Esophagus squamous epithelium (tissue), 5 donors: ENCODE measurements around the gene PLSCR5. TPM values are rescaled to one million over a fixed set of nuclear protein-coding genes. Genes with fewer than 3 reads are reported as not detected.

Experiments used
- DNase-seq: peaks from one replicate; lab custom pipeline; 2025; lab: John Stamatoyannopoulos, UW
- H3K27ac ChIP-seq, 4 donors: fragments of 200-600 bp; sonication (generic); one replicate each; pipeline ENCODE4 v1.5.1; 2016 to 2019; ENCODE audit warnings: mild to moderate bottlenecking in 1 of 4
- H3K27me3 ChIP-seq, 4 donors: fragments of 200-600 bp; sonication (generic); 1 replicate in 3 of 4; 2 replicates in 1 of 4; pipeline versions ENCODE4 v1.5.1 to v1.6.0; 2017 to 2021; ENCODE audit warnings: antibody characterized with exemption in 1 of 4
- H3K36me3 ChIP-seq, 3 donors: fragments of 200-600 bp; sonication (generic); one replicate each; pipeline ENCODE4 v1.5.1; 2016 to 2019
- H3K4me1 ChIP-seq, 3 donors: fragments of 200-600 bp; sonication (generic); one replicate each; pipeline ENCODE4 v1.5.1; 2017 to 2019
- H3K4me3 ChIP-seq, 4 donors: fragments of 200-600 bp; sonication (generic); 1 replicate in 3 of 4; 2 replicates in 1 of 4; pipeline ENCODE4 v1.5.1; 2016 to 2019; ENCODE audit warnings: mild to moderate bottlenecking in 2 of 4, moderate library complexity in 1 of 4
- H3K9me3 ChIP-seq, 3 donors: fragments of 200-600 bp; sonication (generic); one replicate each; pipeline ENCODE4 v1.5.1; 2016 to 2019
- CTCF ChIP-seq, 6 experiments: fragments of 450-650 bp in 4 of 6; fragments of 200-600 bp in 2 of 6; sonication (generic) in 2 of 6; IDR thresholded peaks; one replicate each; pipeline ENCODE4 v1.5.1; 2016 to 2019; ENCODE audit warnings: antibody characterized with exemption in 6 of 6, mild to moderate bottlenecking in 4 of 6, moderate library complexity in 4 of 6
- POLR2A ChIP-seq, 4 donors: fragments of 450-650 bp; IDR thresholded peaks; one replicate each; pipeline ENCODE4 v1.6.1; 2017; ENCODE audit warnings: antibody characterized with exemption in 4 of 4, mild to moderate bottlenecking in 4 of 4, moderate library complexity in 3 of 4
- WGBS, 2 donors: methylation state at CpG; one replicate each; pipeline ENCODE4 v1.1.5; 2018; 5-methylcytosine and 5-hydroxymethylcytosine counted together
- intact Hi-C: fragments of 100-400 bp; cut with DNase I; formaldehyde crosslinking; loops from one replicate; pipeline ENCODE4 v1.15.0; 2022
- total RNA-seq, 4 donors: library from RNA; depleted of rRNA; stranded (reverse); fragments of >200 nt; gene quantifications; one replicate each; pipeline ENCODE4 v1.1.0, GENCODE V29; 2016
- donor health status: DM: yes; HTN: yes; CAD: no.

PLSCR5 gene
- total RNA-seq, 4 donors from 2014 or later, result not detected

- H3K9me3 ChIP-seq, result no peaks in the 10 kb centered on the region
- 6 to 16% methylated on average over 1 of the region's 1 CpG for WGBS, 2 donors
- DNase-seq, result no peak
- H3K36me3 ChIP-seq, result no peaks in the 10 kb centered on the region
- TF ChIP-seq POLR2A (IDR thresholded peaks at IDR 0.05) (no peak), CTCF (IDR thresholded peaks at IDR 0.05) (peak in 5 of 6 experiments; percentile 22 to 58 (median 46))
- no peaks in the 10 kb centered on the region for H3K27me3 ChIP-seq
- no peaks in the 10 kb centered on the region for H3K4me1 ChIP-seq
- H3K4me3 ChIP-seq, result no peak overlapping the region
- H3K27ac ChIP-seq, result no peak overlapping the region
- intact Hi-C loops, result loop anchor here (10.0 kb wide), 1 partner anchor 375 kb away; no protein-coding TSS in a partner anchor
Measured at GRCh38 chr3:146589899-146590508, 15.1 kb downstream of the PLSCR5 start.

GRCh38 chr3:146585156-146585555 lies 20.0 kb downstream of the PLSCR5 start:
- Histone ChIP-seq H3K4me1 (peaks cover 0 to 6% (median 0%) of the 10 kb centered on the region in 3 donors), H3K36me3 (no peaks in the 10 kb centered on the region), H3K4me3 (no peak overlapping the region), H3K27ac (no peak overlapping the region), H3K27me3 (no peaks in the 10 kb centered on the region), H3K9me3 (peaks cover 0 to 6% (median 0%) of the 10 kb centered on the region in 3 donors)
- intact Hi-C loops, result loop anchor here (10.0 kb wide), 1 partner anchor 370 kb away; no protein-coding TSS in a partner anchor
- DNase-seq, result no peak
- TF ChIP-seq POLR2A (IDR thresholded peaks at IDR 0.05) (no peak), CTCF (IDR thresholded peaks at IDR 0.05) (no peak)

DNA sequence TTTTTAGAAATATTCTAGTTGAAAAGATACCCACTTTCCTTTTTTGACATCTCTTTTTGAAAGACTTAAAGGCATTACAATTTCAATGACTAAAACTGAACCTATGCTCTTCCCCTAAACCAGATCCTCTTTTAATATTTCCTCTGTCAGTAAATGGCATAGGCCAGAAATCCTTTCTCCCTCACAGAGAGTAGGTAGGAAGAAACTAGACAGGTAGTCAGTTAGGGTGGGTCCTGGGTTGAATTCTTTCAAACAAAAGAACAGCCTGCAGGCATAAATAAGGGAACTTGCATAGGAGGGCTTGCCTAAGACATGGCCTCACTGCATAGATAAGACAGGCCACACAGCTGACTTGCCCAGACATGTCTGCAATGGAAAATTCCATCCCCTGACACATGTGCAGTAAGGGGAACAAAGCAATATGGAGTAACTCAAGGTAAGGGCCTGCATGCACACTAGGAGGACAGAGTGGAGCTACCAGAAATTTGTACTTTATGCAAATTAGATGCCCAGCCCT lies 23.1 kb downstream of the PLSCR5 start:
- TF ChIP-seq POLR2A (IDR thresholded peaks at IDR 0.05) (no peak), CTCF (IDR thresholded peaks at IDR 0.05) (no peak)
- H3K9me3 ChIP-seq, result peaks cover 0 to 6% (median 0%) of the 10 kb centered on the region in 3 donors
- no peak for DNase-seq
- H3K27ac ChIP-seq, result no peak overlapping the region
- intact Hi-C loops, result loop anchor here (10.0 kb wide), 1 partner anchor 367 kb away; no protein-coding TSS in a partner anchor
- no peak overlapping the region for H3K4me3 ChIP-seq
- no peaks in the 10 kb centered on the region for H3K36me3 ChIP-seq
- peaks cover 0 to 6% (median 0%) of the 10 kb centered on the region in 3 donors for H3K4me1 ChIP-seq
- no peaks in the 10 kb centered on the region for H3K27me3 ChIP-seq

GRCh38 chr3:146581080-146581601 lies 24.0 kb downstream of the PLSCR5 start:
- Histone ChIP-seq H3K27me3 (no peaks in the 10 kb centered on the region), H3K4me1 (peaks cover 0 to 6% (median 0%) of the 10 kb centered on the region in 3 donors), H3K4me3 (no peak overlapping the region), H3K36me3 (no peaks in the 10 kb centered on the region), H3K27ac (no peak overlapping the region), H3K9me3 (peaks cover 0 to 6% (median 0%) of the 10 kb centered on the region in 3 donors)
- DNase-seq, result no peak
- WGBS, 2 donors, result 41 to 47% methylated on average over 1 of the region's 1 CpG
- TF ChIP-seq POLR2A (IDR thresholded peaks at IDR 0.05), result no peak
- intact Hi-C loops, result loop anchor here (10.0 kb wide), 1 partner anchor 366 kb away; no protein-coding TSS in a partner anchor

GRCh38 chr3:146577662-146578061 lies 27.5 kb downstream of the PLSCR5 start:
- Histone ChIP-seq H3K9me3 (peaks cover 0 to 3% (median 0%) of the 10 kb centered on the region in 3 donors), H3K27ac (no peak overlapping the region), H3K4me1 (peaks cover 0 to 6% (median 0%) of the 10 kb centered on the region in 3 donors), H3K36me3 (no peaks in the 10 kb centered on the region), H3K4me3 (no peak overlapping the region), H3K27me3 (no peaks in the 10 kb centered on the region)
- intact Hi-C loops, result loop anchor here (10.0 kb wide), 1 partner anchor 243 kb away; no protein-coding TSS in a partner anchor
- DNase-seq, result no peak
- TF ChIP-seq POLR2A (IDR thresholded peaks at IDR 0.05) (no peak), CTCF (IDR thresholded peaks at IDR 0.05) (peak in 5 of 6 experiments; percentile 28 to 59 (median 34))
